ENCODE results near the gene LARGE2.

LARGE2 gene

DNA sequence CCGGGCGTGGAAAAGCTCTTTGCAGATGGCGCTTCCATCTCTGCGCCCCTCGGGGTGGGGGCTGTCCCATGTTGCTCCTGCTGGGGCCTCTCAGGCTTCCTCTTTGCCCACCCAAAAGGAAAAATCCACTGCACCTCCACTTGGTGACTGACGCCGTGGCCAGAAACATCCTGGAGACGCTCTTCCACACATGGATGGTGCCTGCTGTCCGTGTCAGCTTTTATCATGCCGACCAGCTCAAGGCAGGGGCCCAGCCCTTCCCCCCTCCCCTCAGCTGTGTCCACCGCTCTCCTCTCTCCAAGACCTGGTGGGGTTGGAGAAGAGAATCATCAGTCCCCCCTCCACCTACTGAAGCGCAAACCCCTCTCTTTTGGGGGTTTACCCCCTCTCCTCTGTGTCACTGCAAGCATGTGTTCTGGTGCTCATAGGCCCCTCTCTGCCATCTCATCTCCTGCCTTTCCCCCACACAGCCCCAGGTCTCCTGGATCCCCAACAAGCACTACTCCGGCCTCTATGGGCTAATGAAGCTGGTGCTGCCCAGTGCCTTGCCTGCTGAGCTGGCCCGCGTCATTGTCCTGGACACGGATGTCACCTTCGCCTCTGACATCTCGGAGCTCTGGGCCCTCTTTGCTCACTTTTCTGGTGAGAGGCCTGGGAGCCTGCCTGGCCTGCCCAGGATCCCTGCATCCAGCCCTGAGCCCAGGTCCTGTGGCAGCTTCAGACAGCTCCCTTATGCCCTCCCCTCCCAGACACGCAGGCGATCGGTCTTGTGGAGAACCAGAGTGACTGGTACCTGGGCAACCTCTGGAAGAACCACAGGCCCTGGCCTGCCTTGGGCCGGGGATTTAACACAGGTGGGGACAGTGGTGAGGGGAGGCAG is 1.8 kb downstream of the LARGE2 start:
- Histone ChIP-seq H3K27ac (no peak overlapping the region), H3K9me3 (no peaks in the 10 kb centered on the region), H3K4me1 (ENCODE audit: control insufficient read depth in 1 of 2, insufficient read depth in 1 of 2, low read depth in 1 of 2, low read length in 1 of 2) (peaks cover 16 to 21% of the 10 kb centered on the region in 2 experiments), H3K4me3 (ENCODE audit: low read depth in 1 of 2, low read length in 1 of 2) (no peak overlapping the region), H3K36me3 (no peaks in the 10 kb centered on the region), H3K27me3 (peaks cover 66% of the 10 kb centered on the region)
- TF ChIP-seq CTCF (IDR thresholded peaks at IDR 0.05), result no peak

DNA sequence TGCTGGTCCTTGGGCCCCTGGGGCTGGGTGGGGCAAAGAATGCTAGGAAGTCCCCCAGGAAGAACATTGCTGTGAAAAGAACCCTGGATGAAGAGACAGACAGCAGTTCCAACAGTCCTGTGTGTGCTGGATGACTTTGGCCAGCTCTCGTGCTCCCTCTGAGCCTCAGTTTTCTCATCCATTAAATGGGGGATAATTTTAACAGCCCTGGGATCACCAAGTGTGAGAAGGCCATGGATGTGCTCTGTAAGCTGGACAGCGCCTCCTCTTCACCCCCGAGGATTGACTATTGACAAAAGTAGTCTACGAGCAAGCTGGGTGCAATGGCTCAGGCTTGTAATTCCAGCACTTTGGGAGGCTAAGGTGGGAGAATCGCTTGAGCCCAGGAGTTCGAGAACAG is 2.5 kb downstream of the LARGE2 start:
- Histone ChIP-seq H3K27ac (no peak overlapping the region), H3K36me3 (no peaks in the 10 kb centered on the region), H3K4me3 (ENCODE audit: low read depth in 1 of 2, low read length in 1 of 2) (no peak overlapping the region), H3K27me3 (peaks cover 62% of the 10 kb centered on the region), H3K4me1 (ENCODE audit: control insufficient read depth in 1 of 2, insufficient read depth in 1 of 2, low read depth in 1 of 2, low read length in 1 of 2) (peaks cover 16 to 27% of the 10 kb centered on the region in 2 experiments), H3K9me3 (no peaks in the 10 kb centered on the region)
- TF ChIP-seq CTCF (IDR thresholded peaks at IDR 0.05), result no peak

GRCh38 chr11:45925550-45925949 is 3.1 kb downstream of the LARGE2 start:
- H3K4me1 ChIP-seq (ENCODE audit: control insufficient read depth in 1 of 2, insufficient read depth in 1 of 2, low read depth in 1 of 2, low read length in 1 of 2), result peaks cover 18 to 33% of the 10 kb centered on the region in 2 experiments
- H3K36me3 ChIP-seq, result peaks cover under 1% of the 10 kb centered on the region
- no peak for TF ChIP-seq CTCF (IDR thresholded peaks at IDR 0.05)
- H3K27me3 ChIP-seq, result peaks cover 56% of the 10 kb centered on the region
- H3K27ac ChIP-seq, result no peak overlapping the region
- H3K9me3 ChIP-seq, result no peaks in the 10 kb centered on the region
- no peak overlapping the region for H3K4me3 ChIP-seq (ENCODE audit: low read depth in 1 of 2, low read length in 1 of 2)

- Histone ChIP-seq H3K9me3 (no peaks in the 10 kb centered on the region), H3K27ac (no peak overlapping the region), H3K36me3 (peaks cover 5% of the 10 kb centered on the region), H3K27me3 (peaks cover 52% of the 10 kb centered on the region), H3K4me3 (ENCODE audit: low read depth in 1 of 2, low read length in 1 of 2) (no peak overlapping the region), H3K4me1 (ENCODE audit: control insufficient read depth in 1 of 2, insufficient read depth in 1 of 2, low read depth in 1 of 2, low read length in 1 of 2) (peaks cover 20 to 38% of the 10 kb centered on the region in 2 experiments)
- no peak for TF ChIP-seq CTCF (IDR thresholded peaks at IDR 0.05)
These were observed 3.5 kb downstream of the LARGE2 start for GRCh38 chr11:45926001-45926401.

- H3K4me1 ChIP-seq (ENCODE audit: control insufficient read depth in 1 of 2, insufficient read depth in 1 of 2, low read depth in 1 of 2, low read length in 1 of 2), result peaks cover 27 to 45% of the 10 kb centered on the region in 2 experiments
- no peak for TF ChIP-seq CTCF (IDR thresholded peaks at IDR 0.05)
- no peaks in the 10 kb centered on the region for H3K9me3 ChIP-seq
- H3K4me3 ChIP-seq (ENCODE audit: low read depth in 1 of 2, low read length in 1 of 2), result no peak overlapping the region
- H3K27me3 ChIP-seq, result peaks cover 44% of the 10 kb centered on the region
- peaks cover 13% of the 10 kb centered on the region for H3K36me3 ChIP-seq
- H3K27ac ChIP-seq, result no peak overlapping the region
These were observed 4.3 kb downstream of the LARGE2 start for GRCh38 chr11:45926536-45927331.

Data from neutrophil (primary cell).